GM12878 (cell line): Measurements from ENCODE around the gene PIM2. TPM values are rescaled to one million over a fixed set of nuclear protein-coding genes. Genes with fewer than 3 reads are reported as not detected.
A peak's percentile ranks its signal among the peaks of the same experiment; 100 is the strongest.

ENCODE experiments used
- ATAC-seq: fragments of 200-7000 bp; cut with Tn5 transposase; 3 replicates; pipeline ENCODE4 v1.9.1; 2020; ENCODE audit warnings: mild to moderate bottlenecking, moderate library complexity
- BruUV-seq: library from RNA; stranded (reverse); fragments of 400-500 nt; replicated peaks from 2 replicates; lab custom pipeline; 2021; lab: Mats Ljungman, UMichigan
- CTCF ChIA-PET: fragments of 300-600 bp; sonication (Branson Sonifier 250); formaldehyde crosslinking; extraction: SDS; loops from one replicate; lab custom pipeline; 2021; ENCODE audit warnings: inconsistent platforms; lab: Yijun Ruan, JAX
- POLR2A ChIA-PET: fragments of 350-600 bp; formaldehyde crosslinking; extraction: SDS; loops from one replicate; lab custom pipeline; 2021; ENCODE audit warnings: inconsistent platforms; lab: Charles Lee
- RAD21 ChIA-PET: fragments of 300-600 bp; sonication (Branson Sonifier 250); formaldehyde crosslinking; loops from one replicate; lab custom pipeline; 2023; ENCODE audit warnings: antibody characterized with exemption; ENCODE audit not compliant: unreplicated experiment; lab: Charles Lee
- SMC1A ChIA-PET: fragments of 300-600 bp; sonication (Branson Sonifier 250); formaldehyde crosslinking; loops from one replicate; lab custom pipeline; 2023; ENCODE audit not compliant: unreplicated experiment, uncharacterized antibody; lab: Charles Lee
- DNase-seq: peaks from one replicate; pipeline ENCODE4 v3.0.0-alpha.2; 2011; ENCODE audit warnings: low read depth, low spot score
- FAIRE-seq: peaks from 3 replicates; lab custom pipeline; 2011; peaks lifted over from hg19 to GRCh38; lab: Jason Lieb, UNC
- H2AFZ ChIP-seq: 2 replicates; pipeline ENCODE4 v1.6.0; 2011; ENCODE audit warnings: low read depth, low read length, control low read depth; ENCODE audit not compliant: control insufficient read depth
- H3K27ac ChIP-seq: 2 replicates; pipeline ENCODE4 v1.5.1; 2011; ENCODE audit warnings: control low read depth; ENCODE audit not compliant: control insufficient read depth, insufficient read depth
- H3K27me3 ChIP-seq, 2 experiments: replicated peaks in 1 of 2; 2 replicates each; pipeline versions ENCODE4 v1.6.0 to v1.6.1; 2011; ENCODE audit warnings: low read length in 1 of 2; ENCODE audit not compliant: control insufficient read depth in 2 of 2, insufficient read depth in 2 of 2
- H3K36me3 ChIP-seq, 2 experiments: 2 replicates each; pipeline ENCODE4 v1.5.1; 2011; ENCODE audit warnings: low read length in 1 of 2; ENCODE audit not compliant: control insufficient read depth in 2 of 2, insufficient read depth in 2 of 2
- H3K4me1 ChIP-seq: 2 replicates; pipeline ENCODE4 v1.6.1; 2011; ENCODE audit warnings: mild to moderate bottlenecking, low read length, moderate library complexity, mixed read lengths; ENCODE audit not compliant: control insufficient read depth, insufficient read depth
- H3K4me2 ChIP-seq: 2 replicates; pipeline ENCODE4 v1.6.0; 2011; ENCODE audit warnings: control low read depth; ENCODE audit not compliant: control insufficient read depth, insufficient read depth
- H3K4me3 ChIP-seq: fragments of 200-600 bp; sonication (generic); 2 replicates; pipeline ENCODE4 v1.5.1; 2016
- H3K79me2 ChIP-seq: 2 replicates; pipeline ENCODE4 v1.6.0; 2011; ENCODE audit warnings: low read length; ENCODE audit not compliant: control insufficient read depth, insufficient read depth
- H3K9ac ChIP-seq: 2 replicates; pipeline ENCODE4 v1.8.0; 2011; ENCODE audit warnings: low read length, control low read depth, mixed read lengths; ENCODE audit not compliant: control insufficient read depth, insufficient read depth
- H3K9me3 ChIP-seq: replicated peaks from 3 replicates; pipeline ENCODE4 v1.5.1; 2011; ENCODE audit warnings: mild to moderate bottlenecking, low read length; ENCODE audit not compliant: control insufficient read depth, insufficient read depth
- H4K20me1 ChIP-seq: 2 replicates; pipeline ENCODE4 v1.6.0; 2011; ENCODE audit not compliant: control insufficient read depth, insufficient read depth
- CBX3 ChIP-seq: fragments of 200-600 bp; sonication (generic); IDR thresholded peaks from 2 replicates; pipeline ENCODE4 v1.6.1; 2016; ENCODE audit warnings: low read depth, borderline replicate concordance
- FOXK2 ChIP-seq: fragments of 450-650 bp; IDR thresholded peaks from 2 replicates; pipeline ENCODE4 v1.6.1; 2017; ENCODE audit warnings: mild to moderate bottlenecking, moderate library complexity
- KAT2A ChIP-seq: conservative IDR thresholded peaks from 2 replicates; pipeline ENCODE4 v1.6.1; 2011; ENCODE audit warnings: low read depth, low read length; ENCODE audit not compliant: control insufficient read depth
- MLLT1 ChIP-seq: fragments of 450-650 bp; IDR thresholded peaks from 2 replicates; pipeline ENCODE4 v1.6.1; 2016; ENCODE audit warnings: mild to moderate bottlenecking
- PKNOX1 ChIP-seq: fragments of 450-650 bp; IDR thresholded peaks from 2 replicates; pipeline ENCODE4 v1.6.1; 2016; ENCODE audit warnings: mild to moderate bottlenecking
- RAD21 ChIP-seq: IDR thresholded peaks from 2 replicates; pipeline ENCODE4 v1.6.1; 2011; ENCODE audit warnings: mild to moderate bottlenecking, low read depth, low read length, moderate library complexity; ENCODE audit not compliant: insufficient read depth
- RCOR1 ChIP-seq: conservative IDR thresholded peaks from 2 replicates; pipeline ENCODE4 v1.6.1; 2012; ENCODE audit warnings: low read depth, low read length, improper control_type of control experiment
- SMC3 ChIP-seq: IDR thresholded peaks from 2 replicates; pipeline ENCODE4 v1.6.1; 2011; ENCODE audit warnings: low read length, improper control_type of control experiment, borderline replicate concordance
- SUZ12 ChIP-seq: fragments of 200-600 bp; sonication (generic); IDR thresholded peaks from one replicate; pipeline ENCODE4 v1.6.1; 2018; ENCODE audit warnings: antibody characterized with exemption, mild to moderate bottlenecking; ENCODE audit not compliant: unreplicated experiment
- ZBTB40 ChIP-seq: fragments of 450-650 bp; IDR thresholded peaks from 2 replicates; pipeline ENCODE4 v1.6.1; 2016; ENCODE audit warnings: mild to moderate bottlenecking, moderate library complexity, borderline replicate concordance
- WGBS: methylation state at CpG from one replicate; pipeline ENCODE4 v1.1.6; 2016; ENCODE audit warnings: low lambda C conversion rate; ENCODE audit not compliant: insufficient replicate concordance, insufficient coverage; ENCODE audit errors: missing lambda C conversion rate; 5-methylcytosine and 5-hydroxymethylcytosine counted together
- in situ Hi-C: fragments of 300-500 bp; cut with MboI; formaldehyde crosslinking; loops from 9 replicates; pipeline ENCODE4 v1.14.3; 2018; ENCODE audit warnings: mixed read lengths
- intact Hi-C: fragments of 100-400 bp; cut with micrococcal nuclease; formaldehyde crosslinking; loops from one replicate; pipeline ENCODE4 v1.14.2; 2022; ENCODE audit not compliant: unreplicated experiment
- polyA plus RNA-seq, 11 experiments: library from polyadenylated mRNA; depleted of rRNA in 4 of 11; unstranded in 6 of 11; stranded (reverse) in 5 of 11; fragments of >200 nt; fragmentation: Nextera tagmentation in 4 of 11; fragmentation: Illumina TruSeq in 1 of 11; extraction: Ambion mirVana in 4 of 11; extraction: Trizol in 1 of 11; gene quantifications; 1 replicate in 1 of 11; 2 replicates in 10 of 11; pipeline versions ENCODE4 v1.2.1 to v1.2.3, GENCODE V29; 2011 to 2016; ENCODE audit warnings: inconsistent platforms in 2 of 11, missing spikeins in 2 of 11, low read depth in 1 of 11
- total RNA-seq, 4 experiments: library from RNA; depleted of rRNA in 3 of 4; stranded (reverse); fragments of >200 nt in 3 of 4; fragmentation: Illumina TruSeq in 1 of 4; extraction: Trizol in 1 of 4; gene quantifications; 2 replicates each; pipeline versions ENCODE4 v1.2.1 to v1.2.3, GENCODE V29; 2013 to 2021

PIM2 gene
- total and polyA plus RNA-seq, 10 of the 15 experiments (the other 5 are each of a cell fraction or from before 2014, with no cell fraction given): 19.2 to 96.8 (median 32.3) TPM

GRCh38 chrX:48939524-48940228 lies 20.9 kb upstream of the PIM2 start (continued):
- no peak for TF ChIP-seq SUZ12

GRCh38 chrX:48938721-48939425 lies 20.0 kb upstream of the PIM2 start:
- Histone ChIP-seq H3K4me1 (peaks cover 73% of the 10 kb centered on the region), H3K27ac (peak overlapping the region; percentile 95), H4K20me1 (no peaks in the 10 kb centered on the region), H3K9me3 (no peaks in the 10 kb centered on the region; the same call in 2 of the 3 replicates), H3K27me3 (no peaks in the 10 kb centered on the region), H3K9ac (peak overlapping the region; percentile 63), H3K79me2 (peaks cover 45% of the 10 kb centered on the region), H3K36me3 (peaks cover 2 to 22% of the 10 kb centered on the region in 2 experiments), H3K4me2 (peak overlapping the region; percentile 88), H2AFZ (no peak overlapping the region), H3K4me3 (peak overlapping the region; percentile 7; the same call in 1 of the 2 replicates)
- DNase-seq (peak; percentile 84), ATAC-seq (peak; percentile 65), FAIRE-seq (peak; percentile 31)
- ChIA-PET SMC1A (interaction anchor here (0.9 to 2.9 kb wide), 8 partner anchors 8 to 202 kb away, joined by 3 to 9 read pairs (median 5); partner anchors contain the start of gene SLC35A2), RAD21 (interaction anchor here (0.6 to 3.2 kb wide), 7 partner anchors 19 to 299 kb away, joined by 3 to 17 read pairs (median 4); partner anchors contain the start of genes PQBP1, SLC35A2, TFE3 and TIMM17B), POLR2A (interaction anchor here (0.5 to 3.4 kb wide), 13 partner anchors 11 to 367 kb away, joined by 3 to 21 read pairs (median 8); partner anchors contain the start of genes HDAC6, OTUD5, PIM2 and PQBP1), CTCF (interaction anchor here (0.7 to 2.5 kb wide), 6 partner anchors 10 to 222 kb away, joined by 3 to 9 read pairs (median 4); no protein-coding TSS in a partner anchor)
- in situ Hi-C loops: loop anchor here (25.0 kb wide), 1 partner anchor 1727 kb away; the partner anchor contains the start of gene CDK16
- BruUV-seq: TSS peak; percentile 92
- intact Hi-C loops: loop anchor here (1.0 to 5.0 kb wide), 3 partner anchors 15 to 857 kb away; partner anchors contain the start of gene HDAC6
- WGBS: 0% methylated on average over 1 of the region's 1 CpG
- TF ChIP-seq RCOR1 (no peak), RAD21 (no peak), SMC3 (no peak), CBX3 (no peak), KAT2A (no peak), ZBTB40 (no peak), PKNOX1 (no peak), FOXK2 (no peak), MLLT1 (no peak)
